Uterus (tissue), 2 donors: Measurements from ENCODE around the gene KRTAP5-7.

Experiments used
- POLR2A ChIP-seq, 2 donors: fragments of 450-650 bp; IDR thresholded peaks; one replicate each; pipeline ENCODE4 v1.6.1; 2016; ENCODE audit warnings: antibody characterized with exemption in 2 of 2, mild to moderate bottlenecking in 1 of 2, moderate library complexity in 1 of 2
- TF ChIP-seq, protein P1 (sequence below), 4 experiments: fragments of 200-600 bp in 2 of 4; fragments of 450-650 bp in 2 of 4; sonication (generic) in 2 of 4; IDR thresholded peaks; one replicate each; pipeline ENCODE4 v1.5.1; 2016 to 2019; ENCODE audit warnings: antibody characterized with exemption in 4 of 4, mild to moderate bottlenecking in 2 of 4, moderate library complexity in 1 of 4

DNA sequence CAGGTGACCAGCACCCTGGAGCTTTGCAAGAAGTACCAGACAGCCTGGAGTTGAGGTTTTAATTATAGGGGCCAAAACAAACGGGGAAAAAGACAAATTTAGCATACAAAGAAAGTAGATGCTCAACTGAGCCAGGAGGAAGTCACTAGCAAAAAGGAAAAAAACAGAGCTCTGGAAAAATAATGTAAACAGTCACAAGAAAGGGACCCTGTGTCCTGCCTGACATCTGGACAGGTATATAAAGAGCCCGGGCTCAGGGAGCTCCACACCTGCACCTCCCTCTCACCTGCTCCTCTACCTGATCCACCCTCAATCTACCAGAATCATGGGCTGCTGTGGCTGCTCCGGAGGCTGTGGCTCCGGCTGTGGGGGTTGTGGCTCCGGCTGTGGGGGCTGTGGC, 38.2 kb downstream of the KRTAP5-7 start, which contains the start of gene KRTAP5-10:
- TF ChIP-seq, protein P1, sequence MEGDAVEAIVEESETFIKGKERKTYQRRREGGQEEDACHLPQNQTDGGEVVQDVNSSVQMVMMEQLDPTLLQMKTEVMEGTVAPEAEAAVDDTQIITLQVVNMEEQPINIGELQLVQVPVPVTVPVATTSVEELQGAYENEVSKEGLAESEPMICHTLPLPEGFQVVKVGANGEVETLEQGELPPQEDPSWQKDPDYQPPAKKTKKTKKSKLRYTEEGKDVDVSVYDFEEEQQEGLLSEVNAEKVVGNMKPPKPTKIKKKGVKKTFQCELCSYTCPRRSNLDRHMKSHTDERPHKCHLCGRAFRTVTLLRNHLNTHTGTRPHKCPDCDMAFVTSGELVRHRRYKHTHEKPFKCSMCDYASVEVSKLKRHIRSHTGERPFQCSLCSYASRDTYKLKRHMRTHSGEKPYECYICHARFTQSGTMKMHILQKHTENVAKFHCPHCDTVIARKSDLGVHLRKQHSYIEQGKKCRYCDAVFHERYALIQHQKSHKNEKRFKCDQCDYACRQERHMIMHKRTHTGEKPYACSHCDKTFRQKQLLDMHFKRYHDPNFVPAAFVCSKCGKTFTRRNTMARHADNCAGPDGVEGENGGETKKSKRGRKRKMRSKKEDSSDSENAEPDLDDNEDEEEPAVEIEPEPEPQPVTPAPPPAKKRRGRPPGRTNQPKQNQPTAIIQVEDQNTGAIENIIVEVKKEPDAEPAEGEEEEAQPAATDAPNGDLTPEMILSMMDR (IDR thresholded peaks at IDR 0.05) = no peak
- no peak for TF ChIP-seq POLR2A (IDR thresholded peaks at IDR 0.05)
